CD4-positive, alpha-beta T cell treated with Interleukin-6 for 4 hours (primary cell): ENCODE measurements around the gene LRRC74B.
"Not testable (repeated sequence)": the region's sequence is repeated elsewhere in the genome, so short reads cannot be mapped to it uniquely, and the experiment has no call there.

Source experiments
- DNase-seq: peaks from one replicate; pipeline ENCODE4 v3.0.0-alpha.2; 2020; ENCODE audit warnings: mixed read lengths

Gene LRRC74B

GRCh38 chr22:21032868-21033688 is 12.7 kb upstream of the LRRC74B start:
- no peak for DNase-seq

GRCh38 chr22:21033895-21034294 is 11.9 kb upstream of the LRRC74B start:
- DNase-seq, result no peak

GRCh38 chr22:21034989-21035388 is 10.8 kb upstream of the LRRC74B start:
- DNase-seq, result no peak

GRCh38 chr22:21038405-21038804 is 7.3 kb upstream of the LRRC74B start:
- DNase-seq, result no peak

- DNase-seq, result not testable (repeated sequence)
Observed at GRCh38 chr22:21039158-21039557, 6.6 kb upstream of the LRRC74B start.

GRCh38 chr22:21041937-21042336 is 3.8 kb upstream of the LRRC74B start:
- no peak for DNase-seq

- DNase-seq, result no peak
Observed at GRCh38 chr22:21042978-21043859, 2.5 kb upstream of the LRRC74B start.

GRCh38 chr22:21043860-21044535 is 1.7 kb upstream of the LRRC74B start:
- no peak for DNase-seq

- DNase-seq, result no peak
Observed at GRCh38 chr22:21044931-21045584, 688 bp upstream of the LRRC74B start.

- no peak for DNase-seq
Observed at GRCh38 chr22:21047035-21047661, 1.4 kb downstream of the LRRC74B start.

- no peak for DNase-seq
Observed at GRCh38 chr22:21047730-21048129, 2.0 kb downstream of the LRRC74B start.

GRCh38 chr22:21048448-21048847 is 2.7 kb downstream of the LRRC74B start:
- DNase-seq, result not testable (repeated sequence)

- not testable (repeated sequence) for DNase-seq
Observed at GRCh38 chr22:21048965-21049364, 3.2 kb downstream of the LRRC74B start.

- DNase-seq, result no peak
Observed at GRCh38 chr22:21051145-21051830, 5.5 kb downstream of the LRRC74B start.

- no peak for DNase-seq
Observed at GRCh38 chr22:21051831-21052400, 6.2 kb downstream of the LRRC74B start.

GRCh38 chr22:21052715-21053459 is 7.1 kb downstream of the LRRC74B start:
- no peak for DNase-seq

GRCh38 chr22:21054046-21054713 is 8.4 kb downstream of the LRRC74B start:
- DNase-seq, result no peak

GRCh38 chr22:21054714-21055563 is 9.2 kb downstream of the LRRC74B start:
- no peak for DNase-seq

- DNase-seq, result no peak
Observed at GRCh38 chr22:21055564-21055834, 9.8 kb downstream of the LRRC74B start.
